Kidney (tissue), 14 donors: ENCODE measurements around the gene SERINC2. TPM values are rescaled to one million over a fixed set of nuclear protein-coding genes. Genes with fewer than 3 reads are reported as not detected.
"Not testable (repeated sequence)": the region's sequence is repeated elsewhere in the genome, so short reads cannot be mapped to it uniquely, and the experiment has no call there.

Experiments
- DNase-seq, 5 donors: peaks; one replicate each; pipeline ENCODE4 v3.0.0-alpha.2; 2013 to 2020
- FAIRE-seq: peaks from 2 replicates; lab custom pipeline; 2012; peaks lifted over from hg19 to GRCh38; lab: Jason Lieb, UNC
- H3K27ac ChIP-seq, 2 donors: one replicate each; pipeline ENCODE4 v1.7.0; 2013; ENCODE audit warnings: low read depth in 2 of 2, low read length in 2 of 2, inconsistent platforms in 1 of 2
- H3K27me3 ChIP-seq: one replicate; pipeline ENCODE4 v1.7.1; 2013; ENCODE audit warnings: low read length, inconsistent platforms; ENCODE audit not compliant: control insufficient read depth, insufficient read depth
- H3K36me3 ChIP-seq, 3 donors: one replicate each; pipeline versions ENCODE4 v1.7.0 to v1.7.1; 2013; ENCODE audit warnings: low read length in 3 of 3, control low read depth in 1 of 3, inconsistent platforms in 1 of 3; ENCODE audit not compliant: insufficient read depth in 3 of 3, control insufficient read depth in 2 of 3
- H3K4me1 ChIP-seq, 3 donors: one replicate each; pipeline versions ENCODE4 v1.7.0 to v1.7.1; 2013; ENCODE audit warnings: low read length in 3 of 3, inconsistent platforms in 1 of 3, low read depth in 1 of 3; ENCODE audit not compliant: control insufficient read depth in 2 of 3, insufficient read depth in 2 of 3
- H3K4me3 ChIP-seq, 3 donors: one replicate each; pipeline versions ENCODE4 v1.7.0 to v1.8.1; 2013; ENCODE audit warnings: low read length in 3 of 3, control low read depth in 1 of 3, inconsistent platforms in 1 of 3
- H3K9ac ChIP-seq, 3 donors: one replicate each; pipeline versions ENCODE4 v1.7.0 to v1.7.1; 2013; ENCODE audit warnings: low read length in 3 of 3, control low read depth in 1 of 3, inconsistent platforms in 1 of 3
- H3K9me3 ChIP-seq, 3 donors: one replicate each; pipeline versions ENCODE4 v1.7.0 to v1.7.1; 2013; ENCODE audit warnings: low read length in 3 of 3, control low read depth in 1 of 3, inconsistent platforms in 1 of 3; ENCODE audit not compliant: control insufficient read depth in 2 of 3, insufficient read depth in 1 of 3
- CTCF ChIP-seq: IDR thresholded peaks from 3 replicates; pipeline ENCODE4 v1.5.1; 2012; ENCODE audit warnings: mild to moderate bottlenecking, moderate library complexity, borderline replicate concordance; ENCODE audit not compliant: insufficient read depth; ENCODE audit errors: extremely low read depth
- intact Hi-C: fragments of 100-400 bp; cut with DNase I; formaldehyde crosslinking; loops from one replicate; pipeline ENCODE4 v1.11.1; 2022
- polyA plus RNA-seq: library from polyadenylated mRNA; stranded (reverse); fragments of 350-450 nt; fragmentation: Illumina TruSeq; extraction: RNeasy Lipid Tissue Mini Kit (QIAGEN cat#74804); gene quantifications from one replicate; pipeline ENCODE4 v1.2.3, GENCODE V29; 2014; ENCODE audit warnings: low read depth, low replicate concordance; ENCODE audit not compliant: insufficient read depth
- total RNA-seq: library from RNA; stranded (reverse); fragmentation: NEBNext Ultra II Directional; extraction: Animal tissue kit (Norgen Biotek cat#: 25700); gene quantifications from one replicate; pipeline ENCODE4 v1.2.1, GENCODE V29; 2021
- donor health status: control.
- donor health status: control.
- donor health status: control.
- donor health status: control.
- donor health status: control.
- donor health status: DM: yes; HTN: yes; CAD: no.
- donor health status: Normal renal cell carcinoma (clear cell type).

The SERINC2 gene
- total and polyA plus RNA-seq, 2 donors from 2014 or later = 99.2 to 126 TPM

GRCh38 chr1:31382379-31382989 is 30.5 kb upstream of the SERINC2 start:
- Histone ChIP-seq H3K36me3 (no peaks in the 10 kb centered on the region), H3K9me3 (no peaks in the 10 kb centered on the region), H3K4me3 (no peak overlapping the region), H3K9ac (no peak overlapping the region), H3K27ac (no peak overlapping the region), H3K27me3 (no peaks in the 10 kb centered on the region), H3K4me1 (peaks cover 0 to 1% (median 0%) of the 10 kb centered on the region in 3 donors)
- FAIRE-seq (no peak), DNase-seq (no peak)
- TF ChIP-seq CTCF = no peak
- intact Hi-C loops = no loop called here

GRCh38 chr1:31383967-31384366 is 29.0 kb upstream of the SERINC2 start:
- TF ChIP-seq CTCF = no peak
- Histone ChIP-seq H3K4me1 (no peaks in the 10 kb centered on the region), H3K4me3 (no peak overlapping the region), H3K27me3 (no peaks in the 10 kb centered on the region), H3K9ac (no peak overlapping the region), H3K36me3 (no peaks in the 10 kb centered on the region), H3K9me3 (no peaks in the 10 kb centered on the region), H3K27ac (no peak overlapping the region)
- DNase-seq (no peak), FAIRE-seq (no peak)
- intact Hi-C loops = no loop called here

- FAIRE-seq, DNase-seq, H3K27ac ChIP-seq, H3K9me3 ChIP-seq, H3K9ac ChIP-seq, H3K4me3 ChIP-seq, H3K36me3 ChIP-seq, H3K4me1 ChIP-seq, H3K27me3 ChIP-seq, intact Hi-C loops: not testable (repeated sequence)
Measured at GRCh38 chr1:31386576-31387243, 26.3 kb upstream of the SERINC2 start.

GRCh38 chr1:31387612-31388011 is 25.4 kb upstream of the SERINC2 start:
- FAIRE-seq (no peak), DNase-seq (no peak)
- H3K9me3 ChIP-seq = no peaks in the 10 kb centered on the region
- no peaks in the 10 kb centered on the region for H3K4me1 ChIP-seq
- no peak overlapping the region for H3K27ac ChIP-seq
- TF ChIP-seq CTCF = no peak
- intact Hi-C loops = no loop called here
- H3K9ac ChIP-seq = no peak overlapping the region
- H3K27me3 ChIP-seq = no peaks in the 10 kb centered on the region
- H3K4me3 ChIP-seq = no peak overlapping the region
- H3K36me3 ChIP-seq = no peaks in the 10 kb centered on the region
